PC-9 (cell line): ENCODE results near the gene PPP1R18. TPM values are rescaled to one million over a fixed set of nuclear protein-coding genes. Genes with fewer than 3 reads are reported as not detected.

Experiments
- BruUV-seq: library from RNA; stranded (reverse); fragments of 400-500 nt; replicated peaks from 2 replicates; lab custom pipeline; 2021; lab: Mats Ljungman, UMichigan
- CTCF ChIA-PET: fragments of 300-600 bp; sonication (Branson Sonifier 250); formaldehyde crosslinking; loops from one replicate; lab custom pipeline; 2022; ENCODE audit warnings: antibody characterized with exemption; lab: Charles Lee
- POLR2A ChIA-PET: fragments of 300-600 bp; sonication (Branson Sonifier 250); formaldehyde crosslinking; loops from one replicate; lab custom pipeline; 2022; ENCODE audit warnings: antibody characterized with exemption; ENCODE audit not compliant: unreplicated experiment; lab: Charles Lee
- DNase-seq, 2 experiments: peaks; one replicate each; pipeline versions ENCODE4 v3.0.0 to v3.0.0-alpha.2; 2015 to 2022; ENCODE audit warnings: mixed read lengths in 1 of 2
- H2AFZ ChIP-seq: fragments of 200-600 bp; sonication (generic); 2 replicates; pipeline ENCODE4 v1.8.1; 2017; ENCODE audit warnings: antibody characterized with exemption
- H3F3A ChIP-seq: fragments of 200-600 bp; sonication (generic); 2 replicates; pipeline ENCODE4 v1.8.1; 2017; ENCODE audit warnings: antibody characterized with exemption, mild to moderate bottlenecking, low read depth; ENCODE audit not compliant: insufficient read depth
- H3K27ac ChIP-seq: fragments of 200-600 bp; sonication (generic); 2 replicates; pipeline ENCODE4 v1.6.1; 2016; ENCODE audit warnings: mixed run types
- H3K27me3 ChIP-seq: fragments of 200-600 bp; sonication (generic); 2 replicates; pipeline ENCODE4 v1.6.1; 2016; ENCODE audit warnings: low read depth, mixed run types; ENCODE audit not compliant: insufficient read depth
- H3K36me3 ChIP-seq: fragments of 200-600 bp; sonication (generic); 2 replicates; pipeline ENCODE4 v1.6.1; 2016; ENCODE audit warnings: low read depth, mixed run types
- H3K4me1 ChIP-seq: fragments of 200-600 bp; sonication (generic); replicated peaks from 2 replicates; pipeline ENCODE4 v1.6.1; 2016; ENCODE audit warnings: mixed run types; ENCODE audit not compliant: insufficient read depth
- H3K4me2 ChIP-seq: fragments of 200-600 bp; sonication (generic); 2 replicates; pipeline ENCODE4 v1.6.1; 2017; ENCODE audit warnings: mixed run types
- H3K4me3 ChIP-seq: fragments of 200-600 bp; sonication (generic); 2 replicates; pipeline ENCODE4 v1.6.1; 2016; ENCODE audit warnings: mixed run types
- H3K79me2 ChIP-seq: fragments of 200-600 bp; sonication (generic); 2 replicates; pipeline ENCODE4 v1.6.1; 2017; ENCODE audit warnings: low read depth, mixed run types
- H3K9me2 ChIP-seq: fragments of 200-600 bp; sonication (generic); 2 replicates; pipeline ENCODE4 v1.8.1; 2017; ENCODE audit warnings: mild to moderate bottlenecking; ENCODE audit not compliant: insufficient read depth
- H3K9me3 ChIP-seq: fragments of 200-600 bp; sonication (generic); 2 replicates; pipeline ENCODE4 v1.8.1; 2016; ENCODE audit warnings: low read depth; ENCODE audit not compliant: insufficient read depth
- H4K20me1 ChIP-seq: fragments of 200-600 bp; sonication (generic); 2 replicates; pipeline ENCODE4 v1.8.1; 2017; ENCODE audit not compliant: insufficient read depth
- CTCF ChIP-seq: fragments of 200-600 bp; sonication (generic); conservative IDR thresholded peaks from 2 replicates; pipeline ENCODE4 v1.6.1; 2017; ENCODE audit warnings: mixed run types, antibody characterized with exemption, mild to moderate bottlenecking, moderate library complexity
- EZH2 ChIP-seq: fragments of 200-600 bp; sonication (generic); IDR thresholded peaks from 2 replicates; pipeline ENCODE4 v1.8.0; 2017; ENCODE audit warnings: antibody characterized with exemption, low read depth
- intact Hi-C: fragments of 100-400 bp; cut with micrococcal nuclease; formaldehyde crosslinking; loops from one replicate; pipeline ENCODE4 v1.10.0; 2022; ENCODE audit not compliant: unreplicated experiment
- total RNA-seq: library from RNA; stranded (reverse); gene quantifications from 2 replicates; pipeline ENCODE4 v1.2.3, GENCODE V29; 2021

The PPP1R18 gene
- total RNA-seq, 1 experiment from 2014 or later: 68.6 TPM

- Histone ChIP-seq H3K36me3 (peaks cover 10% of the 10 kb centered on the region; the same call in 1 of the 2 replicates), H3K27me3 (no peaks in the 10 kb centered on the region), H4K20me1 (peaks cover 4% of the 10 kb centered on the region; the same call in 1 of the 2 replicates), H3K27ac (peak overlapping the region; percentile 39; the same call in 1 of the 2 replicates), H3K4me2 (peak overlapping the region; percentile 96), H3F3A (peaks cover 23% of the 10 kb centered on the region; the same call in 1 of the 2 replicates), H3K4me3 (peak overlapping the region; percentile 91), H3K4me1 (peaks cover 8% of the 10 kb centered on the region), H3K9me2 (no peaks in the 10 kb centered on the region), H2AFZ (peak overlapping the region; percentile 98), H3K79me2 (peaks cover 31% of the 10 kb centered on the region), H3K9me3 (no peaks in the 10 kb centered on the region)
- peak; percentile 43 to 78 for DNase-seq
- ChIA-PET POLR2A (interaction anchor here (0.7 to 0.9 kb wide), 2 partner anchors 57 to 91 kb away, joined by 3 to 5 read pairs; no protein-coding TSS in a partner anchor), CTCF (no interaction called here)
- TF ChIP-seq EZH2: no peak
- TF ChIP-seq CTCF: no peak
- TSS peak; percentile 41 for BruUV-seq
- intact Hi-C loops: no loop called here
Observed at GRCh38 chr6:30647242-30648116, 39.0 kb downstream of the PPP1R18 start.

GRCh38 chr6:30646450-30647241 lies 39.8 kb downstream of the PPP1R18 start, which contains the start of gene C6orf136:
C6orf136 (plus strand) TSS chr6:30647133; CDS start chr6:30647232, 99 bp downstream.
- ChIA-PET POLR2A (interaction anchor here (0.7 to 0.9 kb wide), 2 partner anchors 8 to 90 kb away, joined by 4 to 5 read pairs; no protein-coding TSS in a partner anchor), CTCF (interaction anchor here (0.6 kb wide), 1 partner anchor 29 kb away, joined by 4 read pairs; the partner anchor contains the start of gene PPP1R10)
- peak within 1 kb of the TSS; percentile 39; the same call in 1 of the 2 replicates for H3K27ac ChIP-seq
- peaks cover 8% of the 10 kb centered on the region for H3K4me1 ChIP-seq
- peaks cover 4% of the 10 kb centered on the region; the same call in 1 of the 2 replicates for H4K20me1 ChIP-seq
- H3K4me3 ChIP-seq: peak within 1 kb of the TSS; percentile 91
- TF ChIP-seq EZH2 (no peak), CTCF (no peak)
- peak; percentile 80 to 91 for DNase-seq
- intact Hi-C loops: no loop called here
- H3K36me3 ChIP-seq: peaks cover 7% of the 10 kb centered on the region; the same call in 1 of the 2 replicates
- H3K79me2 ChIP-seq: peaks cover 31% of the 10 kb centered on the region
- H3K27me3 ChIP-seq: no peaks in the 10 kb centered on the region
- no peaks in the 10 kb centered on the region for H3K9me3 ChIP-seq
- H3K9me2 ChIP-seq: no peaks in the 10 kb centered on the region
- peaks cover 18% of the 10 kb centered on the region; the same call in 1 of the 2 replicates for H3F3A ChIP-seq
- TSS peak; percentile 49 for BruUV-seq
- peak within 1 kb of the TSS; percentile 96 for H3K4me2 ChIP-seq
- H2AFZ ChIP-seq: peak within 1 kb of the TSS; percentile 98

- CTCF ChIA-PET: no interaction called here
- no peaks in the 10 kb centered on the region for H3K9me2 ChIP-seq
- H3K4me2 ChIP-seq: peak overlapping the region; percentile 96
- H3K79me2 ChIP-seq: peaks cover 31% of the 10 kb centered on the region
- no peak overlapping the region; the same call in 1 of the 2 replicates for H3K4me3 ChIP-seq
- no peaks in the 10 kb centered on the region for H3K9me3 ChIP-seq
- H3K4me1 ChIP-seq: peaks cover 8% of the 10 kb centered on the region
- no peak overlapping the region for H3K27ac ChIP-seq
- TF ChIP-seq EZH2 (no peak), CTCF (no peak)
- H3K27me3 ChIP-seq: no peaks in the 10 kb centered on the region
- DNase-seq: no peak
- H3K36me3 ChIP-seq: peaks cover 4% of the 10 kb centered on the region; the same call in 1 of the 2 replicates
- POLR2A ChIA-PET: interaction anchor here (0.7 kb wide), 1 partner anchor 8 kb away, joined by 4 read pairs; no protein-coding TSS in a partner anchor
- no TSS peak for BruUV-seq
- peaks cover 13% of the 10 kb centered on the region; the same call in 1 of the 2 replicates for H3F3A ChIP-seq
- peaks cover 4% of the 10 kb centered on the region for H4K20me1 ChIP-seq
- intact Hi-C loops: no loop called here
- no peak overlapping the region for H2AFZ ChIP-seq
Observed at GRCh38 chr6:30645989-30646388, 40.5 kb downstream of the PPP1R18 start.
